Testis (tissue), 2 donors: ENCODE results near the gene HPCAL4.

Experiments used
- POLR2A ChIP-seq: fragments of 450-650 bp; IDR thresholded peaks from one replicate; pipeline ENCODE4 v1.6.1; 2017; ENCODE audit warnings: antibody characterized with exemption, mild to moderate bottlenecking, moderate library complexity
- TF ChIP-seq, protein P1 (sequence below), 3 experiments: fragments of 450-650 bp in 2 of 3; fragments of 200-600 bp in 1 of 3; sonication (generic) in 1 of 3; IDR thresholded peaks; one replicate each; pipeline ENCODE4 v1.5.1; 2016 to 2019; ENCODE audit warnings: antibody characterized with exemption in 3 of 3, mild to moderate bottlenecking in 2 of 3, moderate library complexity in 1 of 3

DNA sequence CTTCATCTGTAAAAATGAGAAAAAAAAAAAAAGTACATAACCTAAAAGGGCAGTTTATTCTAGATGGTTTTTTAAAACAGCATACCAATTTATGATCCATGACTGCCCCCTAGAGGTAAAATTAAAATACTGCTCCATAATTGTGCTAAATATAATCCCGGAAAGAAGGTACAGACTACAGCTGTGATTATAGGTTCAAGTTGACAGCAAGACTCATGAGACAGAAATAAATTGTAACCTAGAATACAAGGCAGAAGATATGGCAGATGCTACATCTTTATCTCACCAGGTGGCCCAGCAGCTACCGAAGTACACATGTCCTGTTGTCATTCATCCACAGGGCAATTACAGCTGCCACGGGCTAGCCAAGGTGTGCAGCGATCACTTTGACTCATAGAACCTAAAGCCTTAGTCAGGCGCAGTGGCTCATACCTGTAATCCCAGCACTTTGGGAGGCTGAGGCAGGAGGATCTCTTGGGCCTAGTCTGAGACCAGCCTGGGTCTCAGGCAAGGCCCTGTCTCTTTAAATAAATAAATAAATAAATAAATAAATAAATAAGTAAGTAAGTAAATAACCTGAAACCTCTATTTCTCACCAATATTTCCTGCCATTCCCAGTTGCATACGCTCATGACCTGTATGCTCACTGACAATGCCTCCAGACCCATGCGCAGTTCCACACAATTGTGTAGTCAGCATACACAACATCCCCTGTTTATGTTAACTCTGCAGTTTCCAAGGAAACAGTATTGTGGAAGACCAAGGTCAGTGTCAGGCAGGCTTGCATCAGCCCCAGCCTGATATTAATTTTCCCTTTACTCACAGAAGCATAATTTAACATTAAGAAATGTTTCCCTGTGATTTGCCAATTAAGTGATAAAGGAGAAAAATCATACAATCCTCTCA lies 29.1 kb upstream of the HPCAL4 start:
- no peak for TF ChIP-seq POLR2A
- TF ChIP-seq, protein P1, sequence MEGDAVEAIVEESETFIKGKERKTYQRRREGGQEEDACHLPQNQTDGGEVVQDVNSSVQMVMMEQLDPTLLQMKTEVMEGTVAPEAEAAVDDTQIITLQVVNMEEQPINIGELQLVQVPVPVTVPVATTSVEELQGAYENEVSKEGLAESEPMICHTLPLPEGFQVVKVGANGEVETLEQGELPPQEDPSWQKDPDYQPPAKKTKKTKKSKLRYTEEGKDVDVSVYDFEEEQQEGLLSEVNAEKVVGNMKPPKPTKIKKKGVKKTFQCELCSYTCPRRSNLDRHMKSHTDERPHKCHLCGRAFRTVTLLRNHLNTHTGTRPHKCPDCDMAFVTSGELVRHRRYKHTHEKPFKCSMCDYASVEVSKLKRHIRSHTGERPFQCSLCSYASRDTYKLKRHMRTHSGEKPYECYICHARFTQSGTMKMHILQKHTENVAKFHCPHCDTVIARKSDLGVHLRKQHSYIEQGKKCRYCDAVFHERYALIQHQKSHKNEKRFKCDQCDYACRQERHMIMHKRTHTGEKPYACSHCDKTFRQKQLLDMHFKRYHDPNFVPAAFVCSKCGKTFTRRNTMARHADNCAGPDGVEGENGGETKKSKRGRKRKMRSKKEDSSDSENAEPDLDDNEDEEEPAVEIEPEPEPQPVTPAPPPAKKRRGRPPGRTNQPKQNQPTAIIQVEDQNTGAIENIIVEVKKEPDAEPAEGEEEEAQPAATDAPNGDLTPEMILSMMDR (IDR thresholded peaks at IDR 0.05): peak; percentile 59 to 83 (median 74)
